HFFc6 (cell line): Measurements from ENCODE around the gene SNAPC1. TPM values are rescaled to one million over a fixed set of nuclear protein-coding genes. Genes with fewer than 3 reads are reported as not detected.

Experiments
- DNase-seq: peaks from one replicate; pipeline ENCODE4 v3.0.0-alpha.2; 2018
- H3K27ac Mint-ChIP-seq: 2 replicates; pipeline ENCODE4 v1.8.0; 2020; ENCODE audit warnings: mild to moderate bottlenecking, mixed read lengths
- H3K27me3 Mint-ChIP-seq: 2 replicates; pipeline ENCODE4 v1.8.0; 2021; ENCODE audit warnings: mild to moderate bottlenecking, moderate library complexity, mixed read lengths; ENCODE audit not compliant: insufficient read depth
- H3K36me3 Mint-ChIP-seq: 2 replicates; pipeline ENCODE4 v1.8.0; 2021; ENCODE audit warnings: low read depth, mixed read lengths
- H3K4me1 Mint-ChIP-seq: 2 replicates; pipeline ENCODE4 v1.8.0; 2020; ENCODE audit warnings: low read depth, mixed read lengths
- H3K4me3 Mint-ChIP-seq: 2 replicates; pipeline ENCODE4 v1.8.0; 2020; ENCODE audit warnings: mild to moderate bottlenecking, moderate library complexity, mixed read lengths
- H3K9me3 Mint-ChIP-seq: 2 replicates; pipeline ENCODE4 v1.8.0; 2020; ENCODE audit warnings: mild to moderate bottlenecking, mixed read lengths
- total RNA-seq, 6 experiments: library from RNA; stranded (reverse); fragmentation: NEBNext Ultra II Directional; extraction: Animal tissue kit (Norgen Biotek cat#: 25700); gene quantifications; 2 replicates in 1 of 6; 3 replicates in 5 of 6; pipeline ENCODE4 v1.2.3, GENCODE V29; 2021
- TF ChIP-seq, protein P1 (sequence below): fragments of 200-600 bp; sonication (generic); IDR thresholded peaks from 2 replicates; pipeline ENCODE4 v1.5.0; 2021; ENCODE audit warnings: antibody characterized with exemption, mild to moderate bottlenecking

SNAPC1 gene
- total RNA-seq, 6 experiments from 2014 or later, result 12.1 to 15.8 (median 14.6) TPM

DNA sequence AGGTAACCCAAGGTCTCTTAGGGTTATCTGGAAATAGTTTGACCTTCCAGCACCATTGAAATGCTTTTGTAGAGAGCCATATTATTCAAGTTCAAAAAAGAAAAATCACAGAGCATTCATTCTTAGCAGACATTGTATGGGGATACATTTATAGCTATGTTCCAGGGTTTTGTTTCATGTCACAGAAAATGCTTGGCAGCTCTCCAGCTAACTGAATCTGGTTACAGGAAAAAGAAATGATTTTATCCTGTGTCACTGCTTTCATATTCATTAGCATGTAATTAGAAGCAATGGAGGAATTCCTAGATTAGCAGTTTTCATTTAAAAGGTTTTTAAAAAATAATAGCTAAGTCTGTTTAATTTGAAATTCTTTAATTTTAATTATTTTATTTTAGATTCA, 78.9 kb downstream of the SNAPC1 start:
- no peak for DNase-seq
- peaks cover 14% of the 10 kb centered on the region for H3K4me1 Mint-ChIP-seq
- no peak overlapping the region for H3K27ac Mint-ChIP-seq
- no peaks in the 10 kb centered on the region for H3K9me3 Mint-ChIP-seq
- H3K27me3 Mint-ChIP-seq, result peaks cover 8% of the 10 kb centered on the region; the same call in 1 of the 2 replicates
- TF ChIP-seq, protein P1, sequence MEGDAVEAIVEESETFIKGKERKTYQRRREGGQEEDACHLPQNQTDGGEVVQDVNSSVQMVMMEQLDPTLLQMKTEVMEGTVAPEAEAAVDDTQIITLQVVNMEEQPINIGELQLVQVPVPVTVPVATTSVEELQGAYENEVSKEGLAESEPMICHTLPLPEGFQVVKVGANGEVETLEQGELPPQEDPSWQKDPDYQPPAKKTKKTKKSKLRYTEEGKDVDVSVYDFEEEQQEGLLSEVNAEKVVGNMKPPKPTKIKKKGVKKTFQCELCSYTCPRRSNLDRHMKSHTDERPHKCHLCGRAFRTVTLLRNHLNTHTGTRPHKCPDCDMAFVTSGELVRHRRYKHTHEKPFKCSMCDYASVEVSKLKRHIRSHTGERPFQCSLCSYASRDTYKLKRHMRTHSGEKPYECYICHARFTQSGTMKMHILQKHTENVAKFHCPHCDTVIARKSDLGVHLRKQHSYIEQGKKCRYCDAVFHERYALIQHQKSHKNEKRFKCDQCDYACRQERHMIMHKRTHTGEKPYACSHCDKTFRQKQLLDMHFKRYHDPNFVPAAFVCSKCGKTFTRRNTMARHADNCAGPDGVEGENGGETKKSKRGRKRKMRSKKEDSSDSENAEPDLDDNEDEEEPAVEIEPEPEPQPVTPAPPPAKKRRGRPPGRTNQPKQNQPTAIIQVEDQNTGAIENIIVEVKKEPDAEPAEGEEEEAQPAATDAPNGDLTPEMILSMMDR, result no peak
- no peak overlapping the region for H3K4me3 Mint-ChIP-seq
- H3K36me3 Mint-ChIP-seq, result no peaks in the 10 kb centered on the region

Other genes starting within 250 kb of the SNAPC1 start
- gene HIF1A, start 66.9 kb upstream of the SNAPC1 start, total RNA-seq, result 100 to 1,000 TPM; 217 to 265 (median 233) TPM
- 1 to 10 TPM; 1.9 to 5.3 (median 2.2) TPM for gene SYT16, start 50.3 kb downstream of the SNAPC1 start, total RNA-seq